GM12875 (cell line): ENCODE results near the gene XXYLT1.

Experiments used
- H3K4me3 ChIP-seq: one replicate; pipeline ENCODE4 v1.5.1; 2011; ENCODE audit warnings: low read depth, low read length, control low read depth
- CTCF ChIP-seq: IDR thresholded peaks from 2 replicates; pipeline ENCODE4 v1.5.1; 2011; ENCODE audit warnings: low read depth, mild to moderate bottlenecking, control low read depth, inconsistent platforms, low read length, moderate library complexity, borderline replicate concordance; ENCODE audit not compliant: insufficient read depth

Gene XXYLT1

GRCh38 chr3:195270817-195271409 lies at the start of gene XXYLT1:
XXYLT1 (minus strand) TSS chr3:195271159; CDS start chr3:195271058, 101 bp downstream.
- peak; percentile 68 for TF ChIP-seq CTCF
- H3K4me3 ChIP-seq = peak within 1 kb of the TSS; percentile 93

GRCh38 chr3:195319060-195319459 lies 48.1 kb upstream of the XXYLT1 start:
- no peak overlapping the region for H3K4me3 ChIP-seq
- no peak for TF ChIP-seq CTCF

- no peak for TF ChIP-seq CTCF
- no peak overlapping the region for H3K4me3 ChIP-seq
Observed at GRCh38 chr3:195312714-195313113, 41.8 kb upstream of the XXYLT1 start.

- no peak for TF ChIP-seq CTCF
- no peak overlapping the region for H3K4me3 ChIP-seq
Observed at GRCh38 chr3:195307711-195308110, 36.8 kb upstream of the XXYLT1 start.

GRCh38 chr3:195306369-195306768 lies 35.4 kb upstream of the XXYLT1 start:
- TF ChIP-seq CTCF = no peak
- H3K4me3 ChIP-seq = no peak overlapping the region

GRCh38 chr3:195302431-195302830 lies 31.5 kb upstream of the XXYLT1 start:
- no peak overlapping the region for H3K4me3 ChIP-seq
- no peak for TF ChIP-seq CTCF

GRCh38 chr3:195297446-195297845 lies 26.5 kb upstream of the XXYLT1 start:
- H3K4me3 ChIP-seq = no peak overlapping the region
- TF ChIP-seq CTCF = no peak
